Hepatocyte (in vitro differentiated cells): ENCODE results near the gene STN1.
A peak's percentile ranks its signal among the peaks of the same experiment; 100 is the strongest.

Experiments used
- CTCF ChIP-seq: fragments of 200-600 bp; sonication (generic); IDR thresholded peaks from 2 replicates; pipeline ENCODE4 v1.5.1; 2016; ENCODE audit warnings: antibody characterized with exemption, mild to moderate bottlenecking; ENCODE audit not compliant: poor library complexity
- EZH2 ChIP-seq: fragments of 200-600 bp; sonication (generic); IDR thresholded peaks from 2 replicates; pipeline ENCODE4 v1.6.1; 2016; ENCODE audit warnings: antibody characterized with exemption, mild to moderate bottlenecking, borderline replicate concordance
- EZH2phosphoT487 ChIP-seq: fragments of 200-600 bp; sonication (generic); IDR thresholded peaks from one replicate; pipeline ENCODE4 v1.6.1; 2018; ENCODE audit warnings: antibody characterized with exemption, mild to moderate bottlenecking, low read depth, moderate library complexity; ENCODE audit not compliant: unreplicated experiment, severe bottlenecking

- TF ChIP-seq CTCF (peak; percentile 3), EZH2phosphoT487 (no peak), EZH2 (no peak)
Measured at GRCh38 chr10:103855424-103855823, 62.6 kb downstream of the STN1 start, which contains the start of gene SH3PXD2A.
